WERI-Rb-1 (cell line): Measurements from ENCODE around the gene CTSL.

Experiments
- DNase-seq: peaks from one replicate; pipeline ENCODE4 v3.0.0-alpha.2; 2020
- H3K27ac ChIP-seq: fragments of 250-450 bp; sonication (Bioruptor Pico); 2 replicates; pipeline ENCODE4 v1.5.1; 2020; ENCODE audit warnings: mild to moderate bottlenecking, moderate library complexity
- H3K27me3 ChIP-seq: fragments of 250-450 bp; sonication (Bioruptor Pico); 2 replicates; pipeline ENCODE4 v1.5.1; 2021; ENCODE audit warnings: mild to moderate bottlenecking, low read depth, moderate library complexity; ENCODE audit not compliant: insufficient read depth, severe bottlenecking
- H3K36me3 ChIP-seq: fragments of 250-450 bp; sonication (Bioruptor Pico); 2 replicates; pipeline ENCODE4 v1.5.1; 2020; ENCODE audit warnings: mild to moderate bottlenecking, moderate library complexity
- H3K4me3 ChIP-seq: 2 replicates; pipeline ENCODE4 v1.5.1; 2011; ENCODE audit warnings: low read depth, mild to moderate bottlenecking, control low read depth, low read length
- H3K9me3 ChIP-seq: fragments of 250-450 bp; sonication (Bioruptor Pico); 2 replicates; pipeline ENCODE4 v1.5.1; 2021; ENCODE audit warnings: mild to moderate bottlenecking, moderate library complexity; ENCODE audit not compliant: severe bottlenecking
- CTCF ChIP-seq: IDR thresholded peaks from 2 replicates; pipeline ENCODE4 v1.5.1; 2011; ENCODE audit warnings: low read depth, mild to moderate bottlenecking, control low read depth, inconsistent platforms, low read length

CTSL gene

DNA sequence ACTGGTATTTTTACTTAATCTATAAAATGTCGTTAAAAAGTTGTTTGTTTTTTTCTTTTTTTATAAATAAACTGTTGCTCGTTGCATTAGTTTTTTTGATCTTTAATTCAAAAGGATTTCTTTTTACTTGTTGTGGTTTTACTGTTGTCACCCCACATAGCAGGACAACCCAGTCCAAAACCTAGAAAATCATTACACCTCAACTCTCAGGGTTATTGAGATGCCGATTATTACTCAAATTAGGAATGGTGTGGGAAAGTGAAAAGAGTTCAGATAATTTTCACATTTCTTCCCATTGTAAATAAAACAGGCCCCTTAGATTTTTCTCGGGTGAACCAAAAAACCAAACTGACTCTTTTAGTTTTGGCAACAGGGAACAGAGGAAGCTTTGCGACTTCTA lies 17.4 kb upstream of the CTSL start:
- Histone ChIP-seq H3K4me3 (no peak overlapping the region), H3K36me3 (peaks cover 23% of the 10 kb centered on the region), H3K9me3 (no peaks in the 10 kb centered on the region), H3K27me3 (no peaks in the 10 kb centered on the region), H3K27ac (no peak overlapping the region)
- no peak for DNase-seq
- no peak for TF ChIP-seq CTCF

- Histone ChIP-seq H3K9me3 (no peaks in the 10 kb centered on the region), H3K27me3 (no peaks in the 10 kb centered on the region), H3K4me3 (no peak overlapping the region), H3K27ac (no peak overlapping the region), H3K36me3 (peaks cover 21% of the 10 kb centered on the region)
- DNase-seq = no peak
- TF ChIP-seq CTCF = no peak
These were observed 16.8 kb upstream of the CTSL start for GRCh38 chr9:87708986-87709728.

- H3K27ac ChIP-seq = no peak overlapping the region
- no peaks in the 10 kb centered on the region for H3K9me3 ChIP-seq
- no peaks in the 10 kb centered on the region for H3K27me3 ChIP-seq
- no peak overlapping the region for H3K4me3 ChIP-seq
- H3K36me3 ChIP-seq = peaks cover 21% of the 10 kb centered on the region
- DNase-seq = no peak
- no peak for TF ChIP-seq CTCF
These were observed 15.5 kb upstream of the CTSL start for GRCh38 chr9:87710443-87710842.

DNA sequence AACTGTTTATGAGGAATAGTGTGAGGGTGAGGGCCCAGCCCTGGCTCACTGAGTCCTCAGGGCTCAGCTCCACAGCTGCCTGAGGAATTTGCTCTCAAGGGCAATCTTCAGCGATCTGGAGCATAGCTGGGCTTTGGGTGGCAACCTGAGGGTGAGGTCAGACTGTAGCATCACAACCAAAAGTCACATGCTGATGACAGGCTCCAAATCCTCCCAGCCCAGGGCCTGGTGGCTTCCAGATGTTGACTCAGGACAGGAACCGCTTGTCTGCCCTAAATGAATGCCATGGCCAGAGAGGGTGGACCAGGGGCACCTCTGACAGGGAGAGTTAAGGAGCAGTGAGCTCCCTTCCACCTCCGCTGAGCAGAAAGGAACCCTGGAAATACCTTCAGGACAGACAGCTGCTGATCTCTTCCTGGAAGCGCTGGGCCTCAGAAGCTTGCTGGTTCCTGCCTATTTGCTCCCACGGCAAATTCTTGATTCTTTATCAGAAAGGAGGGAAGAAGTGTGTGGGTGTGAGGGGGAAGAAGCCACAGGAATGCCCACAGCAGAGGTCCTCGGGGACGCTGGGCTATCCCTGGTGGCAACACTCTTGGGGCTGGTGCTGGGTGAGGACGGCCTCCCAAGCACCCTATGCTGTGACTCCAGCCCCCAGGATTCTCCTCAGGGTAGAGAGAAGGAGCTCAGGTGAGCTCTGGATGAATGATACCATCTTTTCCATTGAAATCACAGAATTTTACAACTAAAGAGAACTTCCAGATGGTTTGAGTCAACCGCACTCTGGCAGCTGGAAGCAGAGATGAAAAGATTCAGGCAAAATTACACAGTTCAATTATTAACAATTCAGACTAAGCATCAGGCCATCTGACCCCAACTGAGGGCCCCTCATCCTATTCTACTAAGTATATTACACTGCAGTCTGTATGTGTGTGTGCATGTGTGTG lies 13.8 kb upstream of the CTSL start:
- Histone ChIP-seq H3K9me3 (no peaks in the 10 kb centered on the region), H3K36me3 (peaks cover 8% of the 10 kb centered on the region), H3K27me3 (no peaks in the 10 kb centered on the region), H3K4me3 (no peak overlapping the region), H3K27ac (no peak overlapping the region)
- no peak for DNase-seq
- TF ChIP-seq CTCF = no peak

- DNase-seq = no peak
- no peak overlapping the region for H3K4me3 ChIP-seq
- H3K9me3 ChIP-seq = no peaks in the 10 kb centered on the region
- peaks cover under 1% of the 10 kb centered on the region for H3K36me3 ChIP-seq
- H3K27ac ChIP-seq = no peak overlapping the region
- no peak for TF ChIP-seq CTCF
- no peaks in the 10 kb centered on the region for H3K27me3 ChIP-seq
These were observed 13.1 kb upstream of the CTSL start for GRCh38 chr9:87712801-87713277.
